HEK293 (cell line): ENCODE data around the gene AP5S1.

Source experiments
- CTCF ChIP-seq: fragments of 450-650 bp; formaldehyde crosslinking; IDR thresholded peaks from 2 replicates; pipeline ENCODE4 v1.5.1; 2016; ENCODE audit warnings: missing biosample characterization, missing genetic modification characterization
- HOXA7 ChIP-seq: sonication (generic); formaldehyde crosslinking; IDR thresholded peaks from 2 replicates; pipeline ENCODE4 v1.8.1; 2022; ENCODE audit warnings: missing genetic modification reagents, borderline replicate concordance
- KLF1 ChIP-seq: fragments of 450-650 bp; formaldehyde crosslinking; IDR thresholded peaks from 2 replicates; pipeline ENCODE4 v1.5.1; 2016; ENCODE audit warnings: missing biosample characterization, missing genetic modification characterization
- PRDM6 ChIP-seq: fragments of 450-650 bp; formaldehyde crosslinking; IDR thresholded peaks from 2 replicates; pipeline ENCODE4 v1.5.1; 2017; ENCODE audit warnings: missing biosample characterization, missing genetic modification characterization
- SALL2 ChIP-seq: fragments of 450-650 bp; formaldehyde crosslinking; IDR thresholded peaks from 2 replicates; pipeline ENCODE4 v1.5.0; 2017; ENCODE audit warnings: missing biosample characterization, mild to moderate bottlenecking, missing genetic modification characterization, borderline replicate concordance
- TCF7L2 ChIP-seq: IDR thresholded peaks from 2 replicates; pipeline ENCODE4 v1.6.1; 2011; ENCODE audit warnings: low read depth, mild to moderate bottlenecking, inconsistent platforms, low read length, moderate library complexity, borderline replicate concordance
- YY2 ChIP-seq: fragments of 450-650 bp; formaldehyde crosslinking; IDR thresholded peaks from 2 replicates; pipeline ENCODE4 v1.5.1; 2016; ENCODE audit warnings: missing biosample characterization, missing genetic modification characterization
- ZEB2 ChIP-seq: fragments of 450-650 bp; formaldehyde crosslinking; IDR thresholded peaks from 2 replicates; pipeline ENCODE4 v1.5.1; 2016; ENCODE audit warnings: missing biosample characterization, missing genetic modification characterization
- ZNF274 ChIP-seq, 2 experiments: fragments of 200-500 bp in 1 of 2; fragments of 450-650 bp in 1 of 2; sonication (Bioruptor generic) in 1 of 2; formaldehyde crosslinking in 1 of 2; IDR thresholded peaks; 2 replicates each; pipeline versions ENCODE4 v1.5.1 to v1.6.1; 2014 to 2016; ENCODE audit warnings: borderline replicate concordance in 1 of 2, inconsistent platforms in 1 of 2, low read length in 1 of 2, missing biosample characterization in 1 of 2, missing genetic modification characterization in 1 of 2
- ZNF311 ChIP-seq: fragments of 450-650 bp; formaldehyde crosslinking; IDR thresholded peaks from 2 replicates; pipeline ENCODE4 v1.5.1; 2017; ENCODE audit warnings: missing biosample characterization, missing genetic modification characterization, borderline replicate concordance
- ZNF48 ChIP-seq: fragments of 450-650 bp; formaldehyde crosslinking; IDR thresholded peaks from 2 replicates; pipeline ENCODE4 v1.5.1; 2016; ENCODE audit warnings: missing biosample characterization, missing genetic modification characterization
- ZNF521 ChIP-seq: fragments of 450-650 bp; formaldehyde crosslinking; IDR thresholded peaks from 2 replicates; pipeline ENCODE4 v1.5.1; 2017; ENCODE audit warnings: missing biosample characterization, mild to moderate bottlenecking, missing genetic modification characterization
- ZNF549 ChIP-seq: fragments of 450-650 bp; IDR thresholded peaks from 2 replicates; pipeline ENCODE4 v1.5.1; 2018; ENCODE audit warnings: missing biosample characterization, missing genetic modification characterization, mild to moderate bottlenecking, inconsistent platforms, moderate library complexity
- ZNF768 ChIP-seq: fragments of 450-650 bp; formaldehyde crosslinking; IDR thresholded peaks from 2 replicates; pipeline ENCODE4 v1.5.1; 2018; ENCODE audit warnings: missing biosample characterization, mild to moderate bottlenecking, missing genetic modification characterization

GRCh38 chr20:3865887-3866407, 45.6 kb downstream of the AP5S1 start:
- TF ChIP-seq TCF7L2 (no peak), CTCF (tag by site-specific recombination) (no peak), ZNF521 (no peak), YY2 (no peak), HOXA7 (CRISPR knock-in tag) (no peak), PRDM6 (tag by site-specific recombination) (no peak), ZNF274 (IDR thresholded peaks at IDR 0.05; ENCODE audit: low read length) (no peak), ZNF274 (tag by site-specific recombination; IDR thresholded peaks at IDR 0.05; ENCODE audit: borderline replicate concordance) (no peak), ZNF768 (tag by site-specific recombination) (no peak), ZNF311 (tag by site-specific recombination) (no peak), ZEB2 (tag by site-specific recombination) (no peak), KLF1 (tag by site-specific recombination) (no peak), SALL2 (tag by site-specific recombination) (no peak), ZNF48 (tag by site-specific recombination) (no peak), ZNF549 (tag by site-specific recombination) (no peak)
